PC-3 (cell line): ENCODE measurements around the gene DHCR7. TPM values are rescaled to one million over a fixed set of nuclear protein-coding genes. Genes with fewer than 3 reads are reported as not detected.

Experiments used
- ATAC-seq: fragments of 200-7000 bp; cut with Tn5 transposase; 2 replicates; pipeline ENCODE4 v1.9.1; 2020; ENCODE audit warnings: mild to moderate bottlenecking, moderate library complexity
- BruUV-seq: library from RNA; stranded (reverse); fragments of 400-500 nt; replicated peaks from 2 replicates; lab custom pipeline; 2021; lab: Mats Ljungman, UMichigan
- CTCF ChIA-PET: fragments of 300-600 bp; sonication (Branson Sonifier 250); formaldehyde crosslinking; loops from one replicate; lab custom pipeline; 2022; ENCODE audit warnings: antibody characterized with exemption; lab: Charles Lee
- POLR2A ChIA-PET: fragments of 300-600 bp; sonication (Branson Sonifier 250); formaldehyde crosslinking; loops from one replicate; lab custom pipeline; 2022; ENCODE audit warnings: antibody characterized with exemption; ENCODE audit not compliant: unreplicated experiment; lab: Charles Lee
- DNase-seq: peaks from one replicate; pipeline ENCODE4 v3.0.0-alpha.2; 2015
- H2AFZ ChIP-seq: fragments of 300-600 bp; sonication (generic); 2 replicates; pipeline ENCODE4 v1.6.0; 2016; ENCODE audit warnings: antibody characterized with exemption, low read length
- H3F3A ChIP-seq: fragments of 300-600 bp; sonication (generic); one replicate; pipeline ENCODE4 v1.6.0; 2017; ENCODE audit warnings: antibody characterized with exemption, low read length, control low read depth, mild to moderate bottlenecking; ENCODE audit not compliant: unreplicated experiment
- H3K27ac ChIP-seq: fragments of 300-600 bp; sonication (generic); 2 replicates; pipeline ENCODE4 v1.5.1; 2016; ENCODE audit warnings: mild to moderate bottlenecking, low read length
- H3K27me3 ChIP-seq: fragments of 300-600 bp; sonication (generic); 2 replicates; pipeline ENCODE4 v1.6.1; 2016; ENCODE audit warnings: low read length, mixed read lengths
- H3K36me3 ChIP-seq: fragments of 300-600 bp; sonication (generic); 2 replicates; pipeline ENCODE4 v1.6.1; 2016; ENCODE audit warnings: low read depth, mixed run types, low read length, mixed read lengths
- H3K4me1 ChIP-seq: fragments of 300-600 bp; sonication (generic); 2 replicates; pipeline ENCODE4 v1.5.1; 2016; ENCODE audit warnings: low read length; ENCODE audit not compliant: insufficient read depth
- H3K4me2 ChIP-seq: fragments of 300-600 bp; sonication (generic); 2 replicates; pipeline ENCODE4 v1.6.0; 2016; ENCODE audit warnings: low read length
- H3K4me3 ChIP-seq: fragments of 300-600 bp; sonication (generic); 2 replicates; pipeline ENCODE4 v1.5.1; 2016; ENCODE audit warnings: mild to moderate bottlenecking, low read length, mixed read lengths
- H3K79me2 ChIP-seq: fragments of 300-600 bp; sonication (generic); 2 replicates; pipeline ENCODE4 v1.6.1; 2017; ENCODE audit warnings: low read length, mixed read lengths
- H3K9ac ChIP-seq: fragments of 300-600 bp; sonication (generic); 2 replicates; pipeline ENCODE4 v1.6.0; 2016; ENCODE audit warnings: mild to moderate bottlenecking, low read length
- H3K9me2 ChIP-seq: fragments of 300-600 bp; sonication (generic); replicated peaks from 2 replicates; pipeline ENCODE4 v1.6.1; 2016; ENCODE audit warnings: mixed run types, low read length, mixed read lengths
- H3K9me3 ChIP-seq: fragments of 300-600 bp; sonication (generic); 2 replicates; pipeline ENCODE4 v1.6.1; 2016; ENCODE audit warnings: low read length, mixed read lengths
- H4K20me1 ChIP-seq: fragments of 300-600 bp; sonication (generic); 2 replicates; pipeline ENCODE4 v1.6.1; 2016; ENCODE audit warnings: low read length, mixed read lengths
- CTCF ChIP-seq: fragments of 300-600 bp; sonication (generic); conservative IDR thresholded peaks from 2 replicates; pipeline ENCODE4 v1.5.1; 2017; ENCODE audit warnings: antibody characterized with exemption, low read depth, mild to moderate bottlenecking, low read length
- EZH2 ChIP-seq: fragments of 300-600 bp; sonication (generic); IDR thresholded peaks from one replicate; pipeline ENCODE4 v1.6.1; 2017; ENCODE audit warnings: antibody characterized with exemption, mild to moderate bottlenecking, low read length; ENCODE audit not compliant: unreplicated experiment
- EZH2phosphoT487 ChIP-seq: fragments of 300-600 bp; sonication (generic); IDR thresholded peaks from 2 replicates; pipeline ENCODE4 v1.6.1; 2018; ENCODE audit warnings: mild to moderate bottlenecking, antibody characterized with exemption, low read length, borderline replicate concordance
- intact Hi-C: fragments of 100-400 bp; cut with micrococcal nuclease; formaldehyde crosslinking; loops from 2 replicates; pipeline ENCODE4 v1.9.0; 2023
- total RNA-seq: library from RNA; depleted of rRNA; stranded (reverse); fragments of >200 nt; gene quantifications from 2 replicates; pipeline ENCODE4 v1.2.3, GENCODE V29; 2014

The DHCR7 gene
- total RNA-seq, 1 experiment from 2014 or later, result 127 TPM

GRCh38 chr11:71440021-71440755 is 8.0 kb downstream of the DHCR7 start:
- no peaks in the 10 kb centered on the region for H4K20me1 ChIP-seq
- H3K4me2 ChIP-seq, result no peak overlapping the region
- H3K4me3 ChIP-seq, result no peak overlapping the region
- no peaks in the 10 kb centered on the region for H3K4me1 ChIP-seq
- no peaks in the 10 kb centered on the region for H3K79me2 ChIP-seq
- no peaks in the 10 kb centered on the region for H3K9me3 ChIP-seq
- no peak for TF ChIP-seq EZH2
- TF ChIP-seq EZH2phosphoT487, result no peak
- no peak for TF ChIP-seq CTCF
- no peak for DNase-seq
- H3K9ac ChIP-seq, result no peak overlapping the region
- H3K36me3 ChIP-seq, result peaks cover 63% of the 10 kb centered on the region
- no peaks in the 10 kb centered on the region for H3K27me3 ChIP-seq
- H3F3A ChIP-seq, result no peaks in the 10 kb centered on the region
- POLR2A ChIA-PET, result no interaction called here
- ATAC-seq, result no peak
- no TSS peak for BruUV-seq
- CTCF ChIA-PET, result no interaction called here
- no peak overlapping the region for H3K27ac ChIP-seq
- intact Hi-C loops, result no loop called here
- H3K9me2 ChIP-seq, result no peaks in the 10 kb centered on the region
- H2AFZ ChIP-seq, result no peak overlapping the region

GRCh38 chr11:71438650-71439049 is 9.5 kb downstream of the DHCR7 start:
- Histone ChIP-seq H3F3A (no peaks in the 10 kb centered on the region), H3K4me3 (no peak overlapping the region), H3K27me3 (no peaks in the 10 kb centered on the region), H3K27ac (no peak overlapping the region), H4K20me1 (no peaks in the 10 kb centered on the region), H3K9me3 (no peaks in the 10 kb centered on the region), H3K9ac (no peak overlapping the region), H3K36me3 (peaks cover 48% of the 10 kb centered on the region), H3K79me2 (no peaks in the 10 kb centered on the region), H3K4me1 (no peaks in the 10 kb centered on the region), H3K4me2 (no peak overlapping the region), H3K9me2 (no peaks in the 10 kb centered on the region), H2AFZ (no peak overlapping the region)
- ATAC-seq (no peak), DNase-seq (no peak)
- BruUV-seq, result no TSS peak
- TF ChIP-seq EZH2 (no peak), EZH2phosphoT487 (no peak), CTCF (no peak)
- CTCF ChIA-PET, result interaction anchor here (0.6 kb wide), 1 partner anchor 12 kb away, joined by 7 read pairs; no protein-coding TSS in a partner anchor
- intact Hi-C loops, result no loop called here
- POLR2A ChIA-PET, result no interaction called here

- no peaks in the 10 kb centered on the region for H3K27me3 ChIP-seq
- H3K4me1 ChIP-seq, result no peaks in the 10 kb centered on the region
- BruUV-seq, result no TSS peak
- CTCF ChIA-PET, result no interaction called here
- no peak overlapping the region for H3K4me2 ChIP-seq
- H3K9me2 ChIP-seq, result no peaks in the 10 kb centered on the region
- peaks cover 40% of the 10 kb centered on the region for H3K36me3 ChIP-seq
- no peaks in the 10 kb centered on the region for H3F3A ChIP-seq
- DNase-seq (no peak), ATAC-seq (no peak)
- H3K9me3 ChIP-seq, result no peaks in the 10 kb centered on the region
- no peaks in the 10 kb centered on the region for H3K79me2 ChIP-seq
- no peaks in the 10 kb centered on the region for H4K20me1 ChIP-seq
- H3K4me3 ChIP-seq, result no peak overlapping the region
- no peak overlapping the region for H2AFZ ChIP-seq
- H3K9ac ChIP-seq, result no peak overlapping the region
- intact Hi-C loops, result no loop called here
- TF ChIP-seq EZH2 (no peak), CTCF (no peak), EZH2phosphoT487 (no peak)
- no peak overlapping the region for H3K27ac ChIP-seq
- POLR2A ChIA-PET, result no interaction called here
Measured at GRCh38 chr11:71437879-71438278, 10.3 kb downstream of the DHCR7 start.
